Raji (cell line): ENCODE results near the gene SPCS2.
A peak's percentile ranks its signal among the peaks of the same experiment; 100 is the strongest.

ENCODE experiments used
- POLR2A ChIP-seq: IDR thresholded peaks from 2 replicates; pipeline ENCODE4 v1.6.1; 2011; ENCODE audit warnings: low read depth, low read length, control low read depth; ENCODE audit not compliant: insufficient read depth

Gene SPCS2

GRCh38 chr11:74948898-74949752 lies at the start of gene SPCS2, which contains the start of gene XRRA1:
Gene SPCS2, plus strand, starts transcription at chr11:74949266. Its CDS starts 20 bp downstream, at chr11:74949286.
Gene XRRA1, minus strand, starts transcription at chr11:74949091. Its CDS starts 8,213 bp downstream, at chr11:74940878.
- TF ChIP-seq POLR2A = peak; percentile 93

GRCh38 chr11:74902342-74902741 lies 46.7 kb upstream of the SPCS2 start:
- TF ChIP-seq POLR2A = no peak

DNA sequence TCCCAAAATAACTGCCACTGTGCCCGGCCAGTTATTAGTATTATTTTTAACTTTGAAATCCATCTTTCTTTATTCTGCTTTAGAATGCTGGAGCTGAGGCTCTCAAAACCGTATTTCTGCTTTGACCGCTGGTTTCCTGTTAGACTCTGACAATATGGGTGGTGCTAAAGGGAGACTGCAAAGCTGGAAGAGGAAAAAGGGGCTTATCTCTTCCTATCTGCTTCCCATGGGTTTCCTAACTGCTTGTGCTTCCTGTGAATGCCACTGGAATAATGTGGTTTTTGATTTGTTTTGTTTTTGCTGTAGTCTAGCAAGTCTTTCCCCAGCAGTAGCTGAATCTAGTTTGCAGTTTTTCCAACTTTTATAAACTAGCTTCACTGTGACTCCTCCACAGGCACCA lies 43.7 kb upstream of the SPCS2 start:
- TF ChIP-seq POLR2A = no peak

DNA sequence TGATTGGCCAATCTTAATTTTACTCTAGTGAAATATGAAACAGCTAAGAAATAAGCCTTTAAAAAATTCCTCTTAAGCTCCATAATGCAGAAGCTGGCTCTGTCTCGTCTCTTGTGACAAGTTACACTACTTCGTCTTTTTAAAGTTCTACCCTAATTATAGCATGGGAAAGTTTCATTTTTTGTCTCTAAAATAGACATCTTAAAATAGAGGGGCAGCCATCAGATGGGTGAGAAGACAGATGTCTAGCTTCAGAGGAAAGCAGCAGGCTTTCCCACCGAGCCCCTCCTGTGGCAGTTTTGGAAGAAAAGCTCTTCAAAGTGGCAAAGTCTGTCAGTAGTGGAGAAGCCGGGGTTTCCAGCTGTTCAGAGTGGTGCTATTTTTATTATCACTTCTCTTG lies 39.7 kb upstream of the SPCS2 start:
- TF ChIP-seq POLR2A = no peak

DNA sequence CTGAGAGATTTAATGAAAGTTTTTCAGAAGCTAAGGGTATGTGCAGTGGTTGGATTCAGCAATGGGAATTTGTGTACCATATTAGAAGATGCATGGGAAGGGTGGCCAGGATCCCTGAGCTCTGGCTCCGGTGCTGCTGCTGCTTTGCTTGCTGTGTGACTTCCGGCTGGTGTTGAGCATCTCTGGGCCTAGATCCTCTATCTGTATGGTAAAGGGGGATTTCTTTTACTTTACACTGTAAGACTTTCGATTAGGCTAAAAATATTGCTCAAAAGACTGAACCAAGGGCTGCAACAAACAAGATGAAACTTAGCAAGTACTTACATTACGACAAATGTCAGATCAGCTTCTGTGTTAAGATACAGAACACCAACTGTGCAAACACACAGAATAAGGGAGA lies 39.3 kb upstream of the SPCS2 start:
- TF ChIP-seq POLR2A = no peak

GRCh38 chr11:74923125-74923524 lies 25.9 kb upstream of the SPCS2 start:
- no peak for TF ChIP-seq POLR2A

DNA sequence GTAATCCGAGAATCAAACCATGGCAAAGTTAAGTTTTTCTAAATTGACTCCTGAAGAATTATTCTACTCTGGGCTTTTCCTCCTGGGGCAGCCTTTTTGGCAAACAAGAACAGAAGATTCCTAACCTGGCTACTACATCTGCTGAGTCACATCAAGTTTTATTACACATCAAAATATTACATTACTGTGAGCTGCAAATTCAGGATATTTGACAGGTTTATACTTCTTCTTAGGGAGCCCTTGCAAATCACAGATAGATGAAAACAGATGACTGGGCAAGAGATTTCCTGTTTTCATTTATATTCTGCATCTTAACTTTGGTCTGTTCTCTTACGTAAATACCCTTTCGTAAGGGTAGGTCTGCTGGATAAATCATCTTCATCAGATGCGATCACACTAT lies 23.8 kb upstream of the SPCS2 start:
- TF ChIP-seq POLR2A = no peak

DNA sequence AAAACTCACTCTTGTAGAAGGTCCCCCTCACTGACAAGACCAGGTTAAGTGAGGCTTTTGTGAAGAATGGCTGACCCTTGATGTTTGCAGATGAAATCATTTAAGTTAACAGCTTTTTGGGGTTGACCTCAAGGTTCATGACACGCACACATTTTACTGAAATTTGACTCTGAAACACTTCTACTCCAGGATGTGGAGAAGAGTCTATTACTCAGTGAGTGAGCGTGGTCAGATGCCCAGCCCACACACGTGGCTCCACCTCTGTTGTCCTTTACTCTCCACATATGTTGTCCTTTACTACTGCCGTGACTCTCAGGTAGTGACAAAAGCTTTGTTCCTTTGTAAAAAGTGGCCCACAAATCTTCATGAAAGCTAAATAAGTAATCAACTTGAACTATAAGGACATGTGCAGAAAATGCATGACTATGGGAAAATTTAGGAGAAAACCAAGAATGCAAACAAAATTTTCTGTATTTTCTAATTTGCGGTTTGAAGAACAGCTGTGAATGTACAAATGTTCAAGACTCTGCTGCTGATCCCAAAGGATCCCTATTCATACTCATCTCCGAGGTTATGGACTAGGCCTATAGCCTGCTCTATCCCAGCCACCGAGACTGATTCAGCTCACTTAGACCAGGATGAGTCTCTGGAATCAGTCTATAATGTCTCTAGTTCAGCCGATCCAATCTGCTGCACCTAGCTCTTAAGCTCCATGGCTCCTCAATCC lies 22.6 kb upstream of the SPCS2 start:
- TF ChIP-seq POLR2A = no peak

- no peak for TF ChIP-seq POLR2A
These were observed 21.6 kb upstream of the SPCS2 start for GRCh38 chr11:74927496-74927895.

GRCh38 chr11:74929431-74930363 lies 19.4 kb upstream of the SPCS2 start:
- no peak for TF ChIP-seq POLR2A

- TF ChIP-seq POLR2A = no peak
These were observed 16.9 kb upstream of the SPCS2 start for GRCh38 chr11:74932169-74932568.

DNA sequence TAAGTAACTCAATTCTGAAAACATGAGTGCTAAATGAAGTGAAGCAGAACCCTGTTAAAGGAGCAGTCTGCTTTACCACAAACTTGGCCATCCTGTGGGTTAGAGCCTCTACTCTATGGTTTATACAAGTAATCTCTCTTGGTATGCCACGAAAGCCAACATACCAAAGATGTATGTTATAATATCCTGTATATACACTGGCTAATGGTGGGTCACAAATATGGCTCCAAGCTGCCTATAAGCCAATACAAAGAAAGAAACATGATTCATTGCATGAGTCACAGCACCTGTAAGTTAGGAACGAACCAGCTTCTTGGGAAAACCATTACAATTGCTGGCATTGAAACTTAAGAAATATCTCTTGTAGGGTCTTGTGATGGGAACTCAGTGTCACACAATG lies 16.3 kb upstream of the SPCS2 start:
- TF ChIP-seq POLR2A = no peak

DNA sequence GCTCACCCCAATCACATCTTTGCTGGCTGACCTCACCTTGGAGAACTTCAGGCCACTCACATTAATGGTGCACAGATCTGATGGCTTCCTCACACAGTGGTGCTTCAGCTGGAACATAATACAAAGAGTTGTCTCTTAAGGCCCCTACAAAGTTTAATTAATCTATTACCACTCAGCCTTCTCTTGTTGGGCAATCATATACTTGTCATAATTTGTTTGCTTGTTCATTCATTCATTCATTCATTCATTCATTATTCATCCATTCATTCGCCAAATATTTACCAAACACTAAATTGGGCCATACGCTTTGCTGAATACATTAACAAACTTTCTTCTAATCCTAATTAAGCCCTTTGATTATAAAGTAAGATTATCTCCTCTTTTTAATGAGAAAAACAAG lies 15.3 kb upstream of the SPCS2 start:
- no peak for TF ChIP-seq POLR2A

GRCh38 chr11:74935285-74935684 lies 13.8 kb upstream of the SPCS2 start:
- TF ChIP-seq POLR2A = no peak

DNA sequence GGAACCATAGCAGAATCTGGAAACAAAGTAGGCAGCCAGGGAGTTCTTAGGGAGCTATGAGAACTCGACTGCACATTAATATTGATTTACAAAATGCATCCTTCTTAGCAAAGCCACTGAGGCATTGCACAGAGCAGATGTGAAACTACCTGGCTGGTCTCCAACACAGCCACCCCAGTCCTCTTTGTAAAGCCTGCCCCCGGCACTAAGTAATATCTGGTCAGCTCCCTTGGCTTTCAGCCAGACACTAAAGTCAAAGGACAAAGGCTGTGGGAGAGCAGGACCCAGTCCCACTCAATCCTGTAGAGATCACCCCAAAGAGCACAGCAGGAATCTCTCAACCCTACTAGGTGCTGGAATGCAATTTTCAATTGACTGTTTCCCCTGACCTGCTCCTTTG lies 13.0 kb upstream of the SPCS2 start:
- TF ChIP-seq POLR2A = no peak

DNA sequence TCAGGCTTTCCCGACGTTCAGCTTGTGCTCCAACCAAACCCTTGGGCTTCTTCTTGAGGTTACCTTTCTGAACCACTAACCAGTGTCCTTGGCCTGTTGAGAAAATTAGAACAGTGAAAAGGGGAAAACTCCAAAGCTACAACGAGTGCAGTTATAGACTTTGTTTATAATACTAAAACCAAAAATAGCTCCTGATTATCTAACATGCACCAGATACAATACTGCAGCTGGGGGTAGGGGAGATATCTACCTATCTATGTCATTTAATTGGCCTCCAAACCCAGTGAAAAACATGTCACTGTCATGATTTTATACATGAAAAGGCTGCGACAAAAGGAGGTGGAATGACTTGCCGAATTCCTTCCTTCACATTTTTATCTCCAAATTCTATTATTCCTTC lies 12.1 kb upstream of the SPCS2 start:
- TF ChIP-seq POLR2A = no peak
